WTC11 (cell line): ENCODE measurements around the gene FOXS1.

Experiments
- E2F4 ChIP-seq: sonication (generic); formaldehyde crosslinking; IDR thresholded peaks from 2 replicates; pipeline ENCODE4 v1.8.1; 2022; ENCODE audit warnings: low read depth, mild to moderate bottlenecking, moderate library complexity, missing genetic modification reagents, borderline replicate concordance
- ELF4 ChIP-seq: sonication (generic); formaldehyde crosslinking; IDR thresholded peaks from 2 replicates; pipeline ENCODE4 v1.8.1; 2022; ENCODE audit warnings: low read depth, mild to moderate bottlenecking, moderate library complexity, missing genetic modification reagents
- ESRRA ChIP-seq: sonication (generic); formaldehyde crosslinking; IDR thresholded peaks from 2 replicates; pipeline ENCODE4 v1.8.1; 2022; ENCODE audit warnings: mild to moderate bottlenecking, missing genetic modification reagents, borderline replicate concordance
- NFYB ChIP-seq: sonication (generic); formaldehyde crosslinking; conservative IDR thresholded peaks from 2 replicates; pipeline ENCODE4 v1.8.0; 2022; ENCODE audit warnings: low read depth, missing genetic modification reagents

- TF ChIP-seq NFYB: no peak
- no peak for TF ChIP-seq ESRRA (CRISPR knock-in tag)
- no peak for TF ChIP-seq ELF4 (CRISPR knock-in tag)
- no peak for TF ChIP-seq E2F4
Measured at GRCh38 chr20:31890646-31891045, 45.2 kb upstream of the FOXS1 start.
